ENCODE results near the gene KIF11. TPM values are rescaled to one million over a fixed set of nuclear protein-coding genes. Genes with fewer than 3 reads are reported as not detected.

KIF11 gene
- total and polyA plus RNA-seq, 2 donors (not counting 3 experiments of a cell fraction or from before 2014, with no cell fraction given) = 7.3 to 42.6 TPM

- H3K27ac ChIP-seq (ENCODE audit: insufficient read depth, low read depth, low read length) = peak overlapping the region; percentile 77
- H3K9me1 ChIP-seq (replicated peaks; ENCODE audit: control insufficient read depth, extremely low read depth, insufficient read depth, low read length) = no peaks in the 10 kb centered on the region
- dilution Hi-C loops (cut with MboI; ENCODE audit: extremely low pct_ligation_motif_present, low sequenced_read_pairs) (no loop called here), intact Hi-C loops (cut with micrococcal nuclease) (loop anchor here (1.0 to 2.0 kb wide), 2 partner anchors 57 to 117 kb away; no protein-coding TSS in a partner anchor)
- peak overlapping the region; percentile 50 for H3K9ac ChIP-seq (replicated peaks; ENCODE audit: extremely low read depth, insufficient read depth, low read length)
- peaks cover 2 to 8% of the 10 kb centered on the region in 2 experiments for H3K36me3 ChIP-seq (ENCODE audit: control insufficient read depth in 2 of 2, extremely low read depth in 1 of 2, insufficient read depth in 2 of 2, low read length in 2 of 2)
- DNase-seq (ENCODE audit: low read depth, low spot score) (peak; percentile 69), FAIRE-seq (peak; percentile 89)
- H3K9me3 ChIP-seq (replicated peaks; ENCODE audit: control insufficient read depth, insufficient read depth, low read length) = no peaks in the 10 kb centered on the region
- peaks cover 42% of the 10 kb centered on the region for H3K4me1 ChIP-seq (ENCODE audit: control insufficient read depth, extremely low read depth, insufficient read depth, low read length)
- peak overlapping the region; percentile 73 for H2AFZ ChIP-seq (ENCODE audit: low read depth, low read length)
- H3K4me2 ChIP-seq (ENCODE audit: insufficient read depth, low read length) = peak overlapping the region; percentile 79
- H4K20me1 ChIP-seq (replicated peaks; ENCODE audit: control insufficient read depth, extremely low read depth, insufficient read depth, low read length) = no peaks in the 10 kb centered on the region
- TF ChIP-seq, protein P1, sequence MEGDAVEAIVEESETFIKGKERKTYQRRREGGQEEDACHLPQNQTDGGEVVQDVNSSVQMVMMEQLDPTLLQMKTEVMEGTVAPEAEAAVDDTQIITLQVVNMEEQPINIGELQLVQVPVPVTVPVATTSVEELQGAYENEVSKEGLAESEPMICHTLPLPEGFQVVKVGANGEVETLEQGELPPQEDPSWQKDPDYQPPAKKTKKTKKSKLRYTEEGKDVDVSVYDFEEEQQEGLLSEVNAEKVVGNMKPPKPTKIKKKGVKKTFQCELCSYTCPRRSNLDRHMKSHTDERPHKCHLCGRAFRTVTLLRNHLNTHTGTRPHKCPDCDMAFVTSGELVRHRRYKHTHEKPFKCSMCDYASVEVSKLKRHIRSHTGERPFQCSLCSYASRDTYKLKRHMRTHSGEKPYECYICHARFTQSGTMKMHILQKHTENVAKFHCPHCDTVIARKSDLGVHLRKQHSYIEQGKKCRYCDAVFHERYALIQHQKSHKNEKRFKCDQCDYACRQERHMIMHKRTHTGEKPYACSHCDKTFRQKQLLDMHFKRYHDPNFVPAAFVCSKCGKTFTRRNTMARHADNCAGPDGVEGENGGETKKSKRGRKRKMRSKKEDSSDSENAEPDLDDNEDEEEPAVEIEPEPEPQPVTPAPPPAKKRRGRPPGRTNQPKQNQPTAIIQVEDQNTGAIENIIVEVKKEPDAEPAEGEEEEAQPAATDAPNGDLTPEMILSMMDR (IDR thresholded peaks at IDR 0.05; ENCODE audit: extremely low read depth in 1 of 2, insufficient read depth in 1 of 2, low read depth in 1 of 2, low read length in 2 of 2) = no peak
- TF ChIP-seq POLR2AphosphoS5 (IDR thresholded peaks at IDR 0.05; ENCODE audit: insufficient read depth, low read depth, low read length) (peak; percentile 35), GATA2 (IDR thresholded peaks at IDR 0.05; ENCODE audit: insufficient read depth, insufficient read length, low read depth, low read length) (peak; percentile 19), MYC (IDR thresholded peaks at IDR 0.05; ENCODE audit: low read depth, low read length) (no peak), FOS (IDR thresholded peaks at IDR 0.05; ENCODE audit: borderline replicate concordance, insufficient read depth, low read length) (no peak), POLR2A (IDR thresholded peaks at IDR 0.05; ENCODE audit: low read depth, low read length) (peak; percentile 42)
- peaks cover 3% of the 10 kb centered on the region for H3K79me2 ChIP-seq (ENCODE audit: control insufficient read depth, insufficient read depth, low read length)
- POLR2A ChIA-PET = interaction anchor here (0.6 to 0.7 kb wide), 2 partner anchors 11 to 199 kb away, joined by 3 to 5 read pairs; no protein-coding TSS in a partner anchor
- CTCF ChIA-PET = interaction anchor here (0.8 to 2.1 kb wide), 8 partner anchors 9 to 181 kb away, joined by 3 to 6 read pairs (median 5); partner anchors contain the start of gene HHEX
- H3K27me3 ChIP-seq (ENCODE audit: control insufficient read depth in 2 of 2, insufficient read depth in 2 of 2, low read length in 2 of 2) = no peaks in the 10 kb centered on the region
- BruUV-seq (replicated peaks) = no TSS peak
- H3K4me3 ChIP-seq (replicated peaks in 1 of 3; ENCODE audit: insufficient read depth in 1 of 3, low read depth in 1 of 3, low read length in 3 of 3) = peak overlapping the region; percentile 6 to 48 (median 37)
Observed at GRCh38 chr10:92699518-92700381, 106.8 kb downstream of the KIF11 start.

Measured in endothelial cell of umbilical vein (primary cell).